ENCODE data around the gene EEF2. TPM values are rescaled to one million over a fixed set of nuclear protein-coding genes. Genes with fewer than 3 reads are reported as not detected.

EEF2 gene
- 2,701 and 2,706 TPM in 2 replicates for total RNA-seq (2021)
- percentile 97 among the genes with signal in this experiment for Bru-seq, nascent RNA
- BruChase-seq, experiment 1, labeled RNA remaining after a 2-hour chase: percentile 99 among the genes with signal in this experiment
- BruChase-seq, experiment 2, labeled RNA remaining after a 6-hour chase: percentile 100 among the genes with signal in this experiment
- long read RNA-seq, transcript EEF2-201 (15 exons, 3,164 nt): major isoform, 1,035 of 1,437 reads
- long read RNA-seq, partial matches to known transcripts: 383 of 1,437 reads
- long read RNA-seq, other reads (novel, unspliced or antisense): 19 of 1,437 reads

GRCh38 chr19:3984908-3985642, at the start of gene EEF2:
TSS of gene EEF2 (minus strand) at chr19:3985463. CDS start at chr19:3985380, 83 bp downstream.
- peaks cover 48% of the 10 kb centered on the region for H3K36me3 ChIP-seq (ENCODE audit: insufficient read depth, low read length, poor library complexity, severe bottlenecking)
- intact Hi-C loops (cut with micrococcal nuclease; ENCODE audit: unreplicated experiment): no loop called here
- H3K27me3 ChIP-seq (replicated peaks; ENCODE audit: insufficient read depth, low read depth, low read length, poor library complexity): no peaks in the 10 kb centered on the region
- DNase-seq (ENCODE audit: low spot score): peak; percentile 91
- CTCF ChIA-PET: interaction anchor here (0.8 kb wide), 1 partner anchor 154 kb away, joined by 3 read pairs; no protein-coding TSS in a partner anchor
- TSS peak; percentile 74 for BruUV-seq (replicated peaks)
- no peaks in the 10 kb centered on the region for H3K9me3 ChIP-seq (ENCODE audit: low read depth, low read length, poor library complexity, severe bottlenecking)
- peak within 1 kb of the TSS; percentile 96 for H3K27ac ChIP-seq (ENCODE audit: low read depth, low read length, poor library complexity, severe bottlenecking)
- TF ChIP-seq CTCF (conservative IDR thresholded peaks at IDR 0.05; ENCODE audit: low read depth, low read length): no peak
- TF ChIP-seq EZH2 (IDR thresholded peaks at IDR 0.05; ENCODE audit: borderline replicate concordance, low read depth, low read length, poor library complexity, severe bottlenecking): no peak
- H3K4me1 ChIP-seq (ENCODE audit: insufficient read depth, low read length, poor library complexity, severe bottlenecking): peaks cover 36% of the 10 kb centered on the region
- H3K4me3 ChIP-seq (ENCODE audit: low read depth, low read length, poor library complexity, severe bottlenecking): peak within 1 kb of the TSS; percentile 98
- POLR2A ChIA-PET (ENCODE audit: low non-redundant PET): interaction anchor here (0.5 to 1.1 kb wide), 7 partner anchors 9 to 154 kb away, joined by 3 to 11 read pairs (median 5); partner anchors contain the start of genes PIAS4 and ZBTB7A

- ChIA-PET POLR2A (ENCODE audit: low non-redundant PET) (no interaction called here), CTCF (no interaction called here)
- peaks cover 35% of the 10 kb centered on the region for H3K36me3 ChIP-seq (ENCODE audit: insufficient read depth, low read length, poor library complexity, severe bottlenecking)
- H3K27ac ChIP-seq (ENCODE audit: low read depth, low read length, poor library complexity, severe bottlenecking): no peak overlapping the region
- no peak for DNase-seq (ENCODE audit: low spot score)
- peaks cover 13% of the 10 kb centered on the region for H3K4me1 ChIP-seq (ENCODE audit: insufficient read depth, low read length, poor library complexity, severe bottlenecking)
- TF ChIP-seq CTCF (conservative IDR thresholded peaks at IDR 0.05; ENCODE audit: low read depth, low read length): no peak
- no peak for TF ChIP-seq EZH2 (IDR thresholded peaks at IDR 0.05; ENCODE audit: borderline replicate concordance, low read depth, low read length, poor library complexity, severe bottlenecking)
- H3K9me3 ChIP-seq (ENCODE audit: low read depth, low read length, poor library complexity, severe bottlenecking): no peaks in the 10 kb centered on the region
- intact Hi-C loops (cut with micrococcal nuclease; ENCODE audit: unreplicated experiment): no loop called here
- BruUV-seq (replicated peaks): no TSS peak
- no peaks in the 10 kb centered on the region for H3K27me3 ChIP-seq (replicated peaks; ENCODE audit: insufficient read depth, low read depth, low read length, poor library complexity)
- H3K4me3 ChIP-seq (ENCODE audit: low read depth, low read length, poor library complexity, severe bottlenecking): no peak overlapping the region
Measured at GRCh38 chr19:4034048-4035017, 49.1 kb upstream of the EEF2 start.

All from A673 (cell line).